GM23338 (cell line): ENCODE data around the gene CNOT10. TPM values are rescaled to one million over a fixed set of nuclear protein-coding genes. Genes with fewer than 3 reads are reported as not detected.

ENCODE experiments used
- ATAC-seq: fragments of 200-7000 bp; cut with Tn5 transposase; 3 replicates; pipeline ENCODE4 v1.9.1; 2020
- DNase-seq: peaks from one replicate; pipeline ENCODE4 v3.0.0-alpha.2; 2015; ENCODE audit warnings: low spot score
- H2AFZ ChIP-seq: fragments of 200-600 bp; sonication (generic); 2 replicates; pipeline ENCODE4 v1.8.0; 2016; ENCODE audit warnings: antibody characterized with exemption, mild to moderate bottlenecking, moderate library complexity
- H3F3A ChIP-seq: fragments of 200-600 bp; sonication (generic); replicated peaks from 2 replicates; pipeline ENCODE4 v1.8.0; 2017; ENCODE audit warnings: antibody characterized with exemption, mixed run types, low read depth
- H3K27ac ChIP-seq: fragments of 200-600 bp; sonication (generic); 2 replicates; pipeline ENCODE4 v1.6.1; 2016; ENCODE audit warnings: low read depth
- H3K27me3 ChIP-seq: fragments of 200-600 bp; sonication (generic); 2 replicates; pipeline ENCODE4 v1.8.0; 2016; ENCODE audit warnings: mild to moderate bottlenecking, mixed run types, moderate library complexity; ENCODE audit not compliant: insufficient read depth
- H3K36me3 ChIP-seq: fragments of 200-600 bp; sonication (generic); 2 replicates; pipeline ENCODE4 v1.8.0; 2016; ENCODE audit warnings: mild to moderate bottlenecking; ENCODE audit not compliant: insufficient read depth
- H3K4me1 ChIP-seq: fragments of 200-600 bp; sonication (generic); 2 replicates; pipeline ENCODE4 v1.8.0; 2016; ENCODE audit warnings: mild to moderate bottlenecking, moderate library complexity; ENCODE audit not compliant: insufficient read depth
- H3K4me2 ChIP-seq: fragments of 200-600 bp; sonication (generic); 2 replicates; pipeline ENCODE4 v1.7.1; 2017; ENCODE audit warnings: mixed run types
- H3K4me3 ChIP-seq: fragments of 200-600 bp; sonication (generic); 2 replicates; pipeline ENCODE4 v1.6.1; 2016; ENCODE audit warnings: mixed run types
- H3K79me2 ChIP-seq: fragments of 200-600 bp; sonication (generic); replicated peaks from 2 replicates; pipeline ENCODE4 v1.8.0; 2017; ENCODE audit warnings: mild to moderate bottlenecking; ENCODE audit not compliant: insufficient read depth
- H3K9me2 ChIP-seq: fragments of 200-600 bp; sonication (generic); 2 replicates; pipeline ENCODE4 v1.8.0; 2017; ENCODE audit not compliant: insufficient read depth
- H4K20me1 ChIP-seq: fragments of 200-600 bp; sonication (generic); replicated peaks from 2 replicates; pipeline ENCODE4 v1.8.0; 2017; ENCODE audit warnings: mild to moderate bottlenecking; ENCODE audit not compliant: insufficient read depth
- H3K27ac Mint-ChIP-seq: 2 replicates; pipeline ENCODE4 v1.8.0; 2020; ENCODE audit warnings: inconsistent platforms, mild to moderate bottlenecking, moderate library complexity, mixed read lengths
- H3K27me3 Mint-ChIP-seq: 3 replicates; pipeline ENCODE4 v1.8.0; 2022; ENCODE audit warnings: low read depth, mild to moderate bottlenecking, moderate library complexity, mixed read lengths, inconsistent platforms; ENCODE audit not compliant: insufficient read depth, poor library complexity
- H3K36me3 Mint-ChIP-seq: 3 replicates; pipeline ENCODE4 v1.8.0; 2021; ENCODE audit warnings: low read depth, mild to moderate bottlenecking, inconsistent platforms, moderate library complexity, mixed read lengths
- H3K4me1 Mint-ChIP-seq: 3 replicates; pipeline ENCODE4 v1.8.0; 2020; ENCODE audit warnings: mild to moderate bottlenecking, inconsistent platforms, mixed read lengths
- H3K4me3 Mint-ChIP-seq: 3 replicates; pipeline ENCODE4 v1.8.0; 2021; ENCODE audit warnings: moderate library complexity, mild to moderate bottlenecking, inconsistent platforms, mixed read lengths
- H3K9me3 Mint-ChIP-seq: 3 replicates; pipeline ENCODE4 v1.8.0; 2020; ENCODE audit warnings: moderate library complexity, mild to moderate bottlenecking, inconsistent platforms, mixed read lengths
- CREB1 ChIP-seq: fragments of 250-450 bp; sonication (Bioruptor Pico); IDR thresholded peaks from 2 replicates; pipeline ENCODE4 v1.5.0; 2020; ENCODE audit warnings: low read depth, mild to moderate bottlenecking, moderate library complexity
- EZH2 ChIP-seq: fragments of 200-600 bp; sonication (generic); IDR thresholded peaks from one replicate; pipeline ENCODE4 v1.8.0; 2017; ENCODE audit warnings: antibody characterized with exemption, mild to moderate bottlenecking, low read depth; ENCODE audit not compliant: unreplicated experiment
- EZH2phosphoT487 ChIP-seq: fragments of 200-600 bp; sonication (generic); IDR thresholded peaks from one replicate; pipeline ENCODE4 v1.8.1; 2018; ENCODE audit warnings: antibody characterized with exemption; ENCODE audit not compliant: unreplicated experiment
- JUNB ChIP-seq: IDR thresholded peaks from one replicate; pipeline ENCODE4 v1.6.1; 2016; ENCODE audit warnings: antibody characterized with exemption; ENCODE audit not compliant: unreplicated experiment
- NANOG ChIP-seq: IDR thresholded peaks from 2 replicates; pipeline ENCODE4 v1.6.1; 2016; ENCODE audit warnings: antibody characterized with exemption, borderline replicate concordance
- POLR2AphosphoS5 ChIP-seq: IDR thresholded peaks from 2 replicates; pipeline ENCODE4 v1.6.1; 2016; ENCODE audit warnings: antibody characterized with exemption, low read depth
- REST ChIP-seq: IDR thresholded peaks from one replicate; pipeline ENCODE4 v1.6.1; 2018; ENCODE audit warnings: antibody characterized with exemption; ENCODE audit not compliant: unreplicated experiment
- STAT1 ChIP-seq: IDR thresholded peaks from one replicate; pipeline ENCODE4 v1.6.1; 2016; ENCODE audit warnings: antibody characterized with exemption; ENCODE audit not compliant: unreplicated experiment
- ZNF114 ChIP-seq: fragments of 250-450 bp; sonication (Bioruptor Pico); IDR thresholded peaks from 2 replicates; pipeline ENCODE4 v1.5.0; 2020; ENCODE audit warnings: mild to moderate bottlenecking, moderate library complexity
- ZNF331 ChIP-seq: fragments of 250-450 bp; sonication (Bioruptor Pico); IDR thresholded peaks from 2 replicates; pipeline ENCODE4 v1.5.0; 2020; ENCODE audit warnings: low read depth, mild to moderate bottlenecking, moderate library complexity
- ZNF462 ChIP-seq: fragments of 250-450 bp; sonication (Bioruptor Pico); IDR thresholded peaks from 2 replicates; pipeline ENCODE4 v1.5.0; 2020; ENCODE audit warnings: mild to moderate bottlenecking, moderate library complexity
- polyA plus RNA-seq: library from polyadenylated mRNA; unstranded; fragments of >200 nt; fragmentation: Nextera tagmentation; extraction: Ambion mirVana; gene quantifications from 2 replicates; pipeline ENCODE4 v1.2.1, GENCODE V29; 2016
- total RNA-seq: library from RNA; depleted of rRNA; stranded (reverse); fragments of >200 nt; shearing (Covaris generic); gene quantifications from 2 replicates; pipeline ENCODE4 v1.2.3, GENCODE V29; 2014
- TF ChIP-seq, protein P1 (sequence below): IDR thresholded peaks from 2 replicates; pipeline ENCODE4 v1.6.1; 2016; ENCODE audit warnings: antibody characterized with exemption
- TF ChIP-seq, protein P2 (sequence below), 2 experiments: fragments of 200-600 bp in 1 of 2; sonication (generic) in 1 of 2; conservative IDR thresholded peaks; 2 replicates each; pipeline versions ENCODE4 v1.5.1 to v1.6.1; 2016 to 2017; ENCODE audit warnings: antibody characterized with exemption in 2 of 2, low read depth in 2 of 2, mild to moderate bottlenecking in 2 of 2, moderate library complexity in 1 of 2

The CNOT10 gene
- total and polyA plus RNA-seq, 2 experiments from 2014 or later, result 27.2 to 46.9 TPM

- no peak overlapping the region for H3K27ac ChIP-seq
- H4K20me1 ChIP-seq, result no peaks in the 10 kb centered on the region
- H2AFZ ChIP-seq, result no peak overlapping the region
- H3F3A ChIP-seq, result no peaks in the 10 kb centered on the region
- no peaks in the 10 kb centered on the region for H3K27me3 ChIP-seq
- no peaks in the 10 kb centered on the region for H3K9me2 ChIP-seq
- TF ChIP-seq, protein P1, sequence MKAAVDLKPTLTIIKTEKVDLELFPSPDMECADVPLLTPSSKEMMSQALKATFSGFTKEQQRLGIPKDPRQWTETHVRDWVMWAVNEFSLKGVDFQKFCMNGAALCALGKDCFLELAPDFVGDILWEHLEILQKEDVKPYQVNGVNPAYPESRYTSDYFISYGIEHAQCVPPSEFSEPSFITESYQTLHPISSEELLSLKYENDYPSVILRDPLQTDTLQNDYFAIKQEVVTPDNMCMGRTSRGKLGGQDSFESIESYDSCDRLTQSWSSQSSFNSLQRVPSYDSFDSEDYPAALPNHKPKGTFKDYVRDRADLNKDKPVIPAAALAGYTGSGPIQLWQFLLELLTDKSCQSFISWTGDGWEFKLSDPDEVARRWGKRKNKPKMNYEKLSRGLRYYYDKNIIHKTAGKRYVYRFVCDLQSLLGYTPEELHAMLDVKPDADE, result no peak
- TF ChIP-seq ZNF114 (CRISPR knock-in tag) (no peak), ZNF462 (no peak), NANOG (no peak), REST (no peak), POLR2AphosphoS5 (no peak), JUNB (no peak), EZH2 (no peak), STAT1 (no peak), EZH2phosphoT487 (no peak), CREB1 (no peak), ZNF331 (CRISPR knock-in tag) (no peak)
- TF ChIP-seq, protein P2, sequence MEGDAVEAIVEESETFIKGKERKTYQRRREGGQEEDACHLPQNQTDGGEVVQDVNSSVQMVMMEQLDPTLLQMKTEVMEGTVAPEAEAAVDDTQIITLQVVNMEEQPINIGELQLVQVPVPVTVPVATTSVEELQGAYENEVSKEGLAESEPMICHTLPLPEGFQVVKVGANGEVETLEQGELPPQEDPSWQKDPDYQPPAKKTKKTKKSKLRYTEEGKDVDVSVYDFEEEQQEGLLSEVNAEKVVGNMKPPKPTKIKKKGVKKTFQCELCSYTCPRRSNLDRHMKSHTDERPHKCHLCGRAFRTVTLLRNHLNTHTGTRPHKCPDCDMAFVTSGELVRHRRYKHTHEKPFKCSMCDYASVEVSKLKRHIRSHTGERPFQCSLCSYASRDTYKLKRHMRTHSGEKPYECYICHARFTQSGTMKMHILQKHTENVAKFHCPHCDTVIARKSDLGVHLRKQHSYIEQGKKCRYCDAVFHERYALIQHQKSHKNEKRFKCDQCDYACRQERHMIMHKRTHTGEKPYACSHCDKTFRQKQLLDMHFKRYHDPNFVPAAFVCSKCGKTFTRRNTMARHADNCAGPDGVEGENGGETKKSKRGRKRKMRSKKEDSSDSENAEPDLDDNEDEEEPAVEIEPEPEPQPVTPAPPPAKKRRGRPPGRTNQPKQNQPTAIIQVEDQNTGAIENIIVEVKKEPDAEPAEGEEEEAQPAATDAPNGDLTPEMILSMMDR (conservative IDR thresholded peaks at IDR 0.05; ENCODE audit: low read depth in 2 of 2), result no peak
- Mint-ChIP-seq H3K36me3 (no peaks in the 10 kb centered on the region), H3K27ac (no peak overlapping the region), H3K27me3 (peaks cover 3% of the 10 kb centered on the region), H3K4me3 (no peak overlapping the region), H3K9me3 (no peaks in the 10 kb centered on the region; the same call in 2 of the 3 replicates), H3K4me1 (peaks cover 4% of the 10 kb centered on the region; the same call in 2 of the 3 replicates)
- no peak overlapping the region for H3K4me2 ChIP-seq
- no peak overlapping the region for H3K4me3 ChIP-seq
- no peaks in the 10 kb centered on the region for H3K79me2 ChIP-seq
- no peak for ATAC-seq
- H3K36me3 ChIP-seq, result no peaks in the 10 kb centered on the region
- H3K4me1 ChIP-seq, result no peaks in the 10 kb centered on the region
- no peak for DNase-seq
Observed at GRCh38 chr3:32644380-32644779, 40.6 kb upstream of the CNOT10 start.
